OCI-LY1 (cell line): ENCODE measurements around the gene ZNF785.

Experiments used
- H2AFZ ChIP-seq: fragments of 200-600 bp; sonication (generic), shearing (Covaris generic); 2 replicates; pipeline ENCODE4 v1.6.0; 2014; ENCODE audit warnings: antibody characterized with exemption, mild to moderate bottlenecking, low read length
- H3F3A ChIP-seq: fragments of 200-600 bp; sonication (generic), shearing (Covaris generic); 2 replicates; pipeline ENCODE4 v1.6.0; 2014; ENCODE audit warnings: mild to moderate bottlenecking, antibody characterized with exemption, low read length, moderate library complexity; ENCODE audit not compliant: insufficient read depth
- H3K27ac ChIP-seq: fragments of 200-600 bp; sonication (generic); 2 replicates; pipeline ENCODE4 v1.5.1; 2014; ENCODE audit warnings: low read length, mixed run types, mild to moderate bottlenecking, low read depth; ENCODE audit not compliant: poor library complexity, severe bottlenecking
- H3K27me3 ChIP-seq: fragments of 200-600 bp; sonication (generic); 2 replicates; pipeline ENCODE4 v1.6.0; 2014; ENCODE audit warnings: antibody characterized with exemption, mild to moderate bottlenecking, low read length, moderate library complexity; ENCODE audit not compliant: insufficient read depth
- H3K36me3 ChIP-seq: fragments of 200-600 bp; sonication (generic); 2 replicates; pipeline ENCODE4 v1.6.1; 2014; ENCODE audit warnings: mild to moderate bottlenecking, antibody characterized with exemption, low read length, moderate library complexity, mixed read lengths; ENCODE audit not compliant: insufficient read depth
- H3K4me1 ChIP-seq: fragments of 200-600 bp; sonication (generic); 2 replicates; pipeline ENCODE4 v1.5.1; 2014; ENCODE audit warnings: mild to moderate bottlenecking, low read length, moderate library complexity; ENCODE audit not compliant: insufficient read depth, severe bottlenecking
- H3K4me2 ChIP-seq: fragments of 200-600 bp; sonication (generic), shearing (Covaris generic); 2 replicates; pipeline ENCODE4 v1.6.1; 2014; ENCODE audit warnings: low read length
- H3K4me3 ChIP-seq: fragments of 200-600 bp; sonication (generic); 2 replicates; pipeline ENCODE4 v1.5.1; 2014; ENCODE audit warnings: low read length, low read depth, mild to moderate bottlenecking, mixed read lengths; ENCODE audit not compliant: poor library complexity, severe bottlenecking
- H3K79me2 ChIP-seq: fragments of 200-600 bp; shearing (Covaris generic); 2 replicates; pipeline ENCODE4 v1.6.1; 2016; ENCODE audit warnings: mixed run types, low read length, mixed read lengths; ENCODE audit not compliant: insufficient read depth
- H3K9ac ChIP-seq: fragments of 200-600 bp; sonication (generic), shearing (Covaris generic); 2 replicates; pipeline ENCODE4 v1.6.1; 2014; ENCODE audit warnings: mild to moderate bottlenecking, low read length, mixed read lengths
- H3K9me2 ChIP-seq: fragments of 200-600 bp; sonication (generic), shearing (Covaris generic); 2 replicates; pipeline ENCODE4 v1.6.1; 2014; ENCODE audit warnings: low read depth, mild to moderate bottlenecking, low read length, mixed read lengths
- H3K9me3 ChIP-seq: fragments of 200-600 bp; shearing (Covaris generic); 2 replicates; pipeline ENCODE4 v1.6.1; 2014; ENCODE audit warnings: low read length, mixed read lengths
- H4K20me1 ChIP-seq: fragments of 200-600 bp; sonication (generic), shearing (Covaris generic); 2 replicates; pipeline ENCODE4 v1.6.0; 2016; ENCODE audit warnings: mild to moderate bottlenecking, low read length; ENCODE audit not compliant: insufficient read depth
- CTCF ChIP-seq: fragments of 200-600 bp; sonication (generic), shearing (Covaris generic); IDR thresholded peaks from 2 replicates; pipeline ENCODE4 v1.5.1; 2017; ENCODE audit warnings: mild to moderate bottlenecking, antibody characterized with exemption, low read length, moderate library complexity, mixed read lengths
- EZH2 ChIP-seq: fragments of 200-600 bp; sonication (generic), shearing (Covaris generic); IDR thresholded peaks from 2 replicates; pipeline ENCODE4 v1.8.0; 2017; ENCODE audit warnings: borderline replicate concordance, mixed run types, mild to moderate bottlenecking, antibody characterized with exemption, low read length, moderate library complexity, mixed read lengths

Gene ZNF785

GRCh38 chr16:30581457-30581856 is 4.0 kb downstream of the ZNF785 start:
- Histone ChIP-seq H3K36me3 (peaks cover 24% of the 10 kb centered on the region; the same call in 1 of the 2 replicates), H3K4me2 (no peak overlapping the region), H3K4me1 (peaks cover 20% of the 10 kb centered on the region), H3K79me2 (no peaks in the 10 kb centered on the region), H3K27ac (no peak overlapping the region), H3K4me3 (no peak overlapping the region), H3K9ac (no peak overlapping the region), H3K9me2 (no peaks in the 10 kb centered on the region), H4K20me1 (no peaks in the 10 kb centered on the region), H3K9me3 (no peaks in the 10 kb centered on the region), H2AFZ (no peak overlapping the region), H3F3A (no peaks in the 10 kb centered on the region), H3K27me3 (no peaks in the 10 kb centered on the region)
- no peak for TF ChIP-seq CTCF
- no peak for TF ChIP-seq EZH2

GRCh38 chr16:30574678-30575077 is 10.8 kb downstream of the ZNF785 start:
- Histone ChIP-seq H4K20me1 (no peaks in the 10 kb centered on the region), H3K27me3 (no peaks in the 10 kb centered on the region), H3F3A (no peaks in the 10 kb centered on the region), H3K4me2 (peak overlapping the region; percentile 31; the same call in 1 of the 2 replicates), H2AFZ (no peak overlapping the region), H3K79me2 (peaks cover 23% of the 10 kb centered on the region), H3K9me2 (no peaks in the 10 kb centered on the region), H3K36me3 (peaks cover 20% of the 10 kb centered on the region; the same call in 1 of the 2 replicates), H3K9ac (no peak overlapping the region; the same call in 1 of the 2 replicates), H3K4me1 (peaks cover 36% of the 10 kb centered on the region), H3K9me3 (no peaks in the 10 kb centered on the region), H3K27ac (no peak overlapping the region), H3K4me3 (no peak overlapping the region)
- no peak for TF ChIP-seq EZH2
- TF ChIP-seq CTCF: no peak

- no peak within 1 kb of the TSS for H2AFZ ChIP-seq
Observed at GRCh38 chr16:30571445-30572322, 13.8 kb downstream of the ZNF785 start, which contains the start of gene ZNF688. TSS of gene ZNF688 (minus strand) at chr16:30571714. CDS start at chr16:30571629, 85 bp downstream.

More at GRCh38 chr16:30571445-30572322, 13.8 kb downstream of the ZNF785 start, which contains the start of gene ZNF688:
- Histone ChIP-seq H3K9ac (peak within 1 kb of the TSS; percentile 91), H3K79me2 (peaks cover 23% of the 10 kb centered on the region), H3K4me3 (peak within 1 kb of the TSS; percentile 89), H3K27ac (peak within 1 kb of the TSS; percentile 67), H4K20me1 (no peaks in the 10 kb centered on the region), H3K27me3 (no peaks in the 10 kb centered on the region), H3K9me2 (no peaks in the 10 kb centered on the region), H3F3A (no peaks in the 10 kb centered on the region), H3K9me3 (no peaks in the 10 kb centered on the region), H3K4me1 (peaks cover 46% of the 10 kb centered on the region), H3K36me3 (no peaks in the 10 kb centered on the region), H3K4me2 (peak within 1 kb of the TSS; percentile 86)
- TF ChIP-seq EZH2: no peak
- TF ChIP-seq CTCF: no peak
